ENCODE data around the gene ITGA2. TPM values are rescaled to one million over a fixed set of nuclear protein-coding genes. Genes with fewer than 3 reads are reported as not detected.

Gene ITGA2
- total RNA-seq, 4 donors from 2014 or later, result 1.5 to 10.1 (median 8.7) TPM

DNA sequence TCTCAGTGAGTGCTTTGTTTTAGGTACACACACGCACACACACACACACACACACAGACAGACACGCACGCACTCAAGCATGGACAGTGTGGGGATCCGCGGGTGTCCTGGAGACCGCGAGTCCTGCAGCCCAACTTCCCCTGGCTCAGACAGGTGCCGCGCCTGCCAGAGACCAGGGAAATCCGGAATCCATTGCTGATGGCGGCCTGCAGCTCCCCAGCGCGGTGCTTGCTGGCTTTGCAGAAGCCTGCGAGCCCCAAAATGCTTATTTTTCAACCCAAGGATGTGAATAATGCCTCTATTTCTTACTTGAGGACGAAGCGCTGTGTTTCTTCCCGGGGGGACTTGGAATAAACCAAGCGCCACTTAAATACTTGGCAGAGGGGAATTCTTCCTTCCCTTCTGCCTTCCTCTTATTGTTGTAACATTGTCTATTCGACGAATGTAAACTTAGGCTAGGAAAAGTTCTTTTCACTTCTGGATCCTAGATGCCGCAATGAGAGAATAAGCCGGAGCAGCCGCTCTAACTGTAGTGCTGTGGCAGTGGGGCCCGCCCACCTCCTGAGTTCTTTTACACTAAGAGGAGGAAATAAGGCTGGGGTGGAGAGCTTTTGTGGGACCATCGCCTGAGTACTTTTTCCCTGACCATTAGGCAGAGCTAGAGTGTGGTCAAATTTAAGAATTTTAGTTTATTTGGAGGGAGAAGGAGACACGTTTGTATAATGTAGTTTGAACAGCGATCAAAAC lies 802 bp downstream of the ITGA2 start:
- in situ Hi-C loops (cut with MboI; ENCODE audit: low pct_ligation_motif_present in 1 of 4, low pct_unique_long_range_greater_than_20kb in 1 of 4, low sequenced_read_pairs in 3 of 4), result no loop called here
- Histone ChIP-seq H3K4me3 (peak overlapping the region; percentile 36 to 70 (median 50)), H3K4me1 (peaks cover 0 to 32% (median 15%) of the 10 kb centered on the region in 4 donors), H3K9me3 (no peaks in the 10 kb centered on the region), H3K36me3 (no peaks in the 10 kb centered on the region), H3K27me3 (no peaks in the 10 kb centered on the region), H3K27ac (peak overlapping the region; percentile 58 to 79 (median 73))
- WGBS, 2 donors (ENCODE audit: low coverage in 1 of 2), result 7 to 20% methylated on average over 5 to 27 of the region's 27 CpGs
- TF ChIP-seq POLR2A (IDR thresholded peaks at IDR 0.05) (no peak), EP300 (IDR thresholded peaks at IDR 0.05; ENCODE audit: low read depth) (no peak), POLR2AphosphoS5 (IDR thresholded peaks at IDR 0.05) (peak in 1 of 3 donors; percentile 11)
- TF ChIP-seq, protein P1, sequence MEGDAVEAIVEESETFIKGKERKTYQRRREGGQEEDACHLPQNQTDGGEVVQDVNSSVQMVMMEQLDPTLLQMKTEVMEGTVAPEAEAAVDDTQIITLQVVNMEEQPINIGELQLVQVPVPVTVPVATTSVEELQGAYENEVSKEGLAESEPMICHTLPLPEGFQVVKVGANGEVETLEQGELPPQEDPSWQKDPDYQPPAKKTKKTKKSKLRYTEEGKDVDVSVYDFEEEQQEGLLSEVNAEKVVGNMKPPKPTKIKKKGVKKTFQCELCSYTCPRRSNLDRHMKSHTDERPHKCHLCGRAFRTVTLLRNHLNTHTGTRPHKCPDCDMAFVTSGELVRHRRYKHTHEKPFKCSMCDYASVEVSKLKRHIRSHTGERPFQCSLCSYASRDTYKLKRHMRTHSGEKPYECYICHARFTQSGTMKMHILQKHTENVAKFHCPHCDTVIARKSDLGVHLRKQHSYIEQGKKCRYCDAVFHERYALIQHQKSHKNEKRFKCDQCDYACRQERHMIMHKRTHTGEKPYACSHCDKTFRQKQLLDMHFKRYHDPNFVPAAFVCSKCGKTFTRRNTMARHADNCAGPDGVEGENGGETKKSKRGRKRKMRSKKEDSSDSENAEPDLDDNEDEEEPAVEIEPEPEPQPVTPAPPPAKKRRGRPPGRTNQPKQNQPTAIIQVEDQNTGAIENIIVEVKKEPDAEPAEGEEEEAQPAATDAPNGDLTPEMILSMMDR (IDR thresholded peaks at IDR 0.05), result peak in 2 of 5 experiments; percentile 16 to 27
- intact Hi-C loops (cut with DNase I; ENCODE audit: low total_unique reads), result no loop called here
- peak; percentile 56 for DNase-seq

DNA sequence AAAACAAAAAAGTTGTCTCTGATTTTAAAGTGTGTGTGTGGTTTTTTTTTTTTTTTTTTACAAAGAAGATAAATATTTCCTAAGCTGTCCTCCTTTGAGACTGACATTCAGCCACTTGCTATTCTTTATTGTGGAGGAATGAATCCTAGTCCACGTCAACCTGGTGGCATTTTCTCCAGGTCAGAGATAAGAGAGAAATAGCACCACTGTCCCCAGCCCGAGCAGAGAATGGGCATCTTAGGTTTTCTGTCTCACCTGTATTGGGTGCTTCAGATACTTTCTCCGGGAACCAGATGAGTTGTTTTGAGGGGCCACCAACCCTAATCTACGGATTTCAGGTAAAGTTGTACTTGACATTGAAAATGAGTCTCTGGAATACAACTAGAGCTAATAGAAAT lies 1.4 kb downstream of the ITGA2 start:
- Histone ChIP-seq H3K27ac (peak overlapping the region in 2 of 4 donors; percentile 78 to 79), H3K4me1 (peaks cover 0 to 32% (median 15%) of the 10 kb centered on the region in 4 donors), H3K27me3 (no peaks in the 10 kb centered on the region), H3K36me3 (no peaks in the 10 kb centered on the region), H3K4me3 (peak overlapping the region in 2 of 4 donors; percentile 45 to 70), H3K9me3 (no peaks in the 10 kb centered on the region)
- 51 to 56% methylated on average over 3 to 4 of the region's 4 CpGs for WGBS, 2 donors (ENCODE audit: low coverage in 1 of 2)
- TF ChIP-seq POLR2AphosphoS5 (IDR thresholded peaks at IDR 0.05), result no peak
- no peak for TF ChIP-seq POLR2A (IDR thresholded peaks at IDR 0.05)
- DNase-seq, result no peak
- in situ Hi-C loops (cut with MboI; ENCODE audit: low pct_ligation_motif_present in 1 of 4, low pct_unique_long_range_greater_than_20kb in 1 of 4, low sequenced_read_pairs in 3 of 4), result no loop called here
- intact Hi-C loops (cut with DNase I; ENCODE audit: low total_unique reads), result no loop called here

DNA sequence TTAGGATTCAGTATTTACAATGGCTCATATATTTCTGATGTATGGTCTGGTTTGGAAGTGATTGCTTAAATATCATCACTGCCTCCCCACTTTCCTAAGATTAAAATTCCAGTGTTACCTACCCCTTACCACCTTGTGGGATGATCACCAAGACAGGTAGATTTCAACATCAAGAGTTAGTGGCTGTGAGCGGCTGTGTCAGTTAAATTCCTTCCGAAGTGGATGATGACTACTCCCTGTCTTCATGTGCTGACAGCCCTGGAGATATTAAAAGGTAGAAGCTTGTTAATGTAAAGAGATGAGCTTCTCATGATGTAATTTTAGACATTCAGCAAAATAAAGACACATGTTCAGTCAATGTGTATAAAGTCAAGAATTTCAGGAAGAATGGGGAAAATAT lies 4.2 kb downstream of the ITGA2 start:
- H3K9me3 ChIP-seq, result no peaks in the 10 kb centered on the region
- 94 to 96% methylated on average over 2 of the region's 2 CpGs for WGBS, 2 donors (ENCODE audit: low coverage in 1 of 2)
- no peak overlapping the region for H3K27ac ChIP-seq
- in situ Hi-C loops (cut with MboI; ENCODE audit: low pct_ligation_motif_present in 1 of 4, low pct_unique_long_range_greater_than_20kb in 1 of 4, low sequenced_read_pairs in 3 of 4) (no loop called here), intact Hi-C loops (cut with DNase I; ENCODE audit: low total_unique reads) (no loop called here)
- no peaks in the 10 kb centered on the region for H3K27me3 ChIP-seq
- peaks cover 0 to 44% (median 22%) of the 10 kb centered on the region in 4 donors for H3K4me1 ChIP-seq
- no peak overlapping the region for H3K4me3 ChIP-seq
- no peak for DNase-seq
- TF ChIP-seq POLR2AphosphoS5 (IDR thresholded peaks at IDR 0.05) (no peak), POLR2A (IDR thresholded peaks at IDR 0.05) (no peak), EP300 (IDR thresholded peaks at IDR 0.05; ENCODE audit: low read depth) (no peak)
- TF ChIP-seq, protein P1 (IDR thresholded peaks at IDR 0.05), result no peak
- H3K36me3 ChIP-seq, result no peaks in the 10 kb centered on the region

DNA sequence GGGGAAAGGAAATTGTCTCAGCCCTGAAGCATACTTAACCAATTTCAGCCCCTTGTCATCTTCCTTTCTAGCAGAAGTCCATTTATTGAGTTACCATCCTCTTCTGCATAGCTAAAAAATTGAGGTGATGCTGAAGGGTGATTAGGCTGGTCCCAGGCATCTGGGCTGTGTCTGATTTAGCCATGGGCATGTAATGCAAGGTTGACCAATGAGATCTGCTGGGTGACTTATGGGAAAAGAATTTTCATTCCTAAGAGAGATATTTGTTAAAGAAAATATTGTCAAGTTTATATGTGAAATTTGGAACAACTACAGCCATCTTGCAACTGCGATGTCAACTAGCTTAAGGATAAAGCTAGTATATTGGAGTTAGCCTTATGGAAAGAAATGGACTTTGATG lies 5.1 kb downstream of the ITGA2 start:
- 95 to 100% methylated on average over 1 of the region's 1 CpG for WGBS, 2 donors (ENCODE audit: low coverage in 1 of 2)
- intact Hi-C loops (cut with DNase I; ENCODE audit: low total_unique reads), result no loop called here
- Histone ChIP-seq H3K27me3 (no peaks in the 10 kb centered on the region), H3K4me1 (peaks cover 0 to 39% (median 17%) of the 10 kb centered on the region in 4 donors), H3K9me3 (no peaks in the 10 kb centered on the region), H3K36me3 (no peaks in the 10 kb centered on the region), H3K4me3 (no peak overlapping the region), H3K27ac (no peak overlapping the region)
- no peak for DNase-seq
- TF ChIP-seq EP300 (IDR thresholded peaks at IDR 0.05; ENCODE audit: low read depth) (no peak), POLR2A (IDR thresholded peaks at IDR 0.05) (no peak), POLR2AphosphoS5 (IDR thresholded peaks at IDR 0.05) (no peak)
- TF ChIP-seq, protein P1 (IDR thresholded peaks at IDR 0.05), result no peak
- in situ Hi-C loops (cut with MboI; ENCODE audit: low pct_ligation_motif_present in 1 of 4, low pct_unique_long_range_greater_than_20kb in 1 of 4, low sequenced_read_pairs in 3 of 4), result no loop called here
